ENCODE measurements around the gene FXYD1.

The FXYD1 gene

GRCh38 chr19:35178701-35179100, 40.1 kb downstream of the FXYD1 start:
- TF ChIP-seq POLR2A (IDR thresholded peaks at IDR 0.05; ENCODE audit: low read length) (no peak), GATA1 (IDR thresholded peaks at IDR 0.05; ENCODE audit: low read depth, low read length) (no peak)
- no peak for DNase-seq

GRCh38 chr19:35179830-35180229, 41.2 kb downstream of the FXYD1 start:
- no peak for DNase-seq
- TF ChIP-seq POLR2A (IDR thresholded peaks at IDR 0.05; ENCODE audit: low read length) = no peak
- TF ChIP-seq GATA1 (IDR thresholded peaks at IDR 0.05; ENCODE audit: low read depth, low read length) = no peak

- DNase-seq = no peak
- TF ChIP-seq GATA1 (IDR thresholded peaks at IDR 0.05; ENCODE audit: low read depth, low read length) (no peak), POLR2A (IDR thresholded peaks at IDR 0.05; ENCODE audit: low read length) (no peak)
Observed at GRCh38 chr19:35181387-35181786, 42.8 kb downstream of the FXYD1 start.

- no peak for DNase-seq
- TF ChIP-seq POLR2A (IDR thresholded peaks at IDR 0.05; ENCODE audit: low read length) (no peak), GATA1 (IDR thresholded peaks at IDR 0.05; ENCODE audit: low read depth, low read length) (no peak)
Observed at GRCh38 chr19:35184267-35184666, 45.6 kb downstream of the FXYD1 start.

GRCh38 chr19:35184884-35185283, 46.3 kb downstream of the FXYD1 start:
- DNase-seq = no peak
- no peak for TF ChIP-seq GATA1 (IDR thresholded peaks at IDR 0.05; ENCODE audit: low read depth, low read length)
- TF ChIP-seq POLR2A (IDR thresholded peaks at IDR 0.05; ENCODE audit: low read length) = no peak
